NAMALWA (cell line): Measurements from ENCODE around the gene WNT9B.

Source experiments
- DNase-seq: peaks from one replicate; pipeline ENCODE4 v3.0.0-alpha.2; 2015; ENCODE audit warnings: low spot score

Gene WNT9B

GRCh38 chr17:46884552-46884951 lies 33.2 kb downstream of the WNT9B start:
- DNase-seq: no peak

DNA sequence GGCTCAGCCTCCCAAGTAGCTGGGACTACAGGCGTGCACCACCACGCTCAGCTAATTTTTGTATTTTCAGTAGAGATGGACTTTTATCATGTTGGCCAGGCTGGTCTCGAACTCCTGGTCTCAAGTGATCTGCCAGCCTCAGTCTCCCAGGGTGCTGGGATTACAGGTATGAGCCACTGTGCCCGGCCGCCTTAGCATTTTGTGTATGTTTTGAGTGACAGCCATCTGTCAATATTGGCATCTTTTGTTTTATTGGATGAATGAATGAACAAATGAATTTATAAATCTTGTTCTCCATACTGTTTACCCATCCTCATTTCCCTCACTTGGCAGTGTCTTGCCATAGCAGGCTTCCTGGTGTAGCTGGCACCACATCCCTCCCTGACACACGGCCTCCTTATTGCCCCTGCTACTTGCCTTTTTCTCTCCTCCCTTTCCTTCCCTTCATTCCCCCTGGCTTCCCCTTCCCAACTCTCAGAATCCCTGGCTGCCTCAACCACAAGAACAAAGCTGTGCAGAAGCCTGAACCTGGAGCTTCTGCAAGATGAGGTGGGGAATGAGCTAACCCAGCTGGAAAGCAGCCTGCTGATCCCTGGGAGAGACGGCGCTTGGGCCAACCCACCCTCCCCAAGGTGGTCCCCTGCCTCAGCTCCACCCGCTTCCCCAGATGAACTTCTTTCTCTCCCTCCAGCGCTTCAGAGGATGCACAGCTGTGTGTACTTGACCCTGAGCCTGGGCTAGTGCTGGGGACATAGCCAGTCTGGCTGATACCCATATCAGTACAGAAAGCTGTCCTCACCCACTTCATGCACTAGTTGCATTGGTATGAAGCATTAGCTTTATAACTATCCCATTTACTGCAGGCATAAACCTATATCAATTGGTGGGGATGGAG lies 34.3 kb downstream of the WNT9B start:
- no peak for DNase-seq

GRCh38 chr17:46886310-46886663 lies 34.9 kb downstream of the WNT9B start:
- DNase-seq: no peak

- DNase-seq: no peak
Observed at GRCh38 chr17:46887717-46888116, 36.3 kb downstream of the WNT9B start.

- no peak for DNase-seq
Observed at GRCh38 chr17:46888727-46889126, 37.3 kb downstream of the WNT9B start.

GRCh38 chr17:46889519-46889918 lies 38.1 kb downstream of the WNT9B start:
- DNase-seq: no peak

DNA sequence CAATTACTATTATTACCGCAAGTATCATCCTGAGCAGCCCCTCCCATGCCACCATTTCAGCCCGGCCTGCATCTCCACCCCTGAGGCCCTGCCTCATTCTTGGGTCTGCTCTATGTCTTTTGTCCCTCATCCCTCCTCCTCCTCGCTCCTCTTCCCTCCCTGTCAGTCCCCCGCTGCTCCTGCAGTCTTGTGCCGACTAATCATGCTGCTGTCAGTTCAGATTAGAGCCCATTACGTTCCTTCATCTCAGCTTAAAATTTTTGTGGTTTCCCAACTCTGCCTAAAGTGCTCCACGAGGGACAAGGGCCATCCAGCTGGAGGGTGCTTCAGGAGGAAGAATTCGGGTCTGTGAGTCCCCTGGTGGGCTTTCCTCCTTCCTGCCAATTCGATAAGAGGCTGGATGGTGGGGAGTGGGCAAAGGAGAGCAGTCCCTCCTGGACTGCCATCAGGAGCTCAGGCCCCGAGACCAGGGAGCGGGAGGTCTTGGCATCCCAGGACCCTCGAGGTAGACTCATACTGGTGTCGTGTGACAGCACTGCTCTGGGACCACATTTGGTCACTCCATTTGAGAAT lies 38.7 kb downstream of the WNT9B start:
- no peak for DNase-seq

- no peak for DNase-seq
Observed at GRCh38 chr17:46890638-46891037, 39.3 kb downstream of the WNT9B start.

- no peak for DNase-seq
Observed at GRCh38 chr17:46892192-46892703, 40.9 kb downstream of the WNT9B start.

- DNase-seq: no peak
Observed at GRCh38 chr17:46894024-46894423, 42.6 kb downstream of the WNT9B start.

GRCh38 chr17:46894476-46895151 lies 43.2 kb downstream of the WNT9B start:
- DNase-seq: no peak

GRCh38 chr17:46895171-46895570 lies 43.8 kb downstream of the WNT9B start:
- no peak for DNase-seq

DNA sequence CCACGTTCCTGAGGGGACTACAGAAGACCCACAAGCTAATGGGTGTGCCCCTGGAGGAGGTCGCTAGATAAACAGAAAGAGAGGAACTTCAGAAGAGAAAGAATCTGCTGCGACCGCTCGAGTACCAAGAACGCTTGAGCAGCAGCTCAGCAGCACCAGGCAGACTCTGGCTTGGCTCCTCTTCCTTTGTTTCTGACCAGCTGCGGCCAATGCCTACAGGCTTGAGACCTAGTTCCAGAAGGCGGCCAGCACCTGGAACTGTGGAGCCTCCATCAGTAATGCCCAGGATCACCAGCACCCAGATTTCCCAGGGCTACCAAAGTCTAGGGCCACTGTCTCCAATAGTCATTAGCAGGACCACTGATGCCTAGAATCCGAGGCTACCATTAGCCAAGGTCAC lies 45.6 kb downstream of the WNT9B start:
- DNase-seq: no peak

- DNase-seq: no peak
Observed at GRCh38 chr17:46898364-46898763, 47.0 kb downstream of the WNT9B start.

DNA sequence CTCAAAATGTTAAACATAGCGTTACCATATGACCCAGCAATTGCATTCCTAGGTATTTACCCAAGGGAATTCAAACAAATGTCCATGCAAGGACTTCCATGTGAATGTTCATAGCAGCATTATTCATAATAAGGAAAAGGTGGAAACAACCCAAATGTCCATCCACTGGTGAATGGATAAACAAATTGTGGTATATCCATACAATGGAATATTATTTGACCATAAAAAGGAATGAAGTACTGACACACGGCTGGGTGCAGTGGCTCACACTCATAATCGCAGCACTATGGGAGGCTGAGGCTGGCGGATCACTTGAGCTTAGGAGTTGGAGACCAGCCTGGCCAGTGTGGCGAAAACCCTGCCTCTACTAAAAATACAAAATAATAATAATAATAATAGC lies 47.5 kb downstream of the WNT9B start:
- DNase-seq: no peak

- no peak for DNase-seq
Observed at GRCh38 chr17:46901291-46901690, 49.9 kb downstream of the WNT9B start.

DNA sequence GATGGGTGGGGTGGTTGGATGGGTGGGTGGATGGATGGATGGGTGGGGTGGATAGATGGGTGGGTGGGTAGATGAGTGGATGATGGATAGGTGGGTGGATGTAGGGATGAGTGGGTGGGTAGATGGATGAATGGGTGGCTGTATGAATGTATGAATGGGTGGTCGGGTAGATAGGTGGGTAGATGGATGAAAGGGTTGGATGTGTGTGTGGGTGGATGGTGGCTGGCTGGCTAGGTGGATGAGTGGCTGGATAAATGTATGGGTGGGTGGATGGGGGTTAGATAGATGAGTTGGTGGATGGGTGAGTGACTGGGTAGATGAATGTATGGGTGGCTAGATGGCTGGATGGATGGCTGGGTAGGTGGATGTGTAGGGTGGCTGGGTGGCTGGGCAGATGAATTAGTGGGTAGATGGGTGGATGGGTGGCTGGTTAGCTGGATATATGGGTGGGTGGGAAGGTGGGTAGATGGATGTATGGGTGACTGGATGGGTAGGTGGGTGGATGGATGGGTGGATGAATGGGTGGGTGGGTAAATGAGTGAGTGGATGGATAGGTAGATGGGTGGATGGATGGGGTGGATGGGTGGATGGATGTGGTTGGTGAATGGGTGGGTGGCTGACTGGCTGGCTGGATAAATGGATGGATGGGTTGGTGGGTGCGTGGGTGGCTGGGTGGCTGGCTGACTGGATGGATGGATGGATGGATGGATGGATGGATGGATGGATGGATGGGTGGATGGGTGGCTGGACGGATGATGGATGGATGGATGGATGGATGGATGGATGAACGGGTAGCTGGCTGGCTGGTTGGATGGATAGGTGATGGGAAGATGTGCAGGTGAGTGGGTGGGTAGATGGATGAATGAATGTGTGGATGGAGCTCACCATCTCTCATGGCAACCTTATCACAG lies 52.6 kb downstream of the WNT9B start:
- no peak for DNase-seq

DNA sequence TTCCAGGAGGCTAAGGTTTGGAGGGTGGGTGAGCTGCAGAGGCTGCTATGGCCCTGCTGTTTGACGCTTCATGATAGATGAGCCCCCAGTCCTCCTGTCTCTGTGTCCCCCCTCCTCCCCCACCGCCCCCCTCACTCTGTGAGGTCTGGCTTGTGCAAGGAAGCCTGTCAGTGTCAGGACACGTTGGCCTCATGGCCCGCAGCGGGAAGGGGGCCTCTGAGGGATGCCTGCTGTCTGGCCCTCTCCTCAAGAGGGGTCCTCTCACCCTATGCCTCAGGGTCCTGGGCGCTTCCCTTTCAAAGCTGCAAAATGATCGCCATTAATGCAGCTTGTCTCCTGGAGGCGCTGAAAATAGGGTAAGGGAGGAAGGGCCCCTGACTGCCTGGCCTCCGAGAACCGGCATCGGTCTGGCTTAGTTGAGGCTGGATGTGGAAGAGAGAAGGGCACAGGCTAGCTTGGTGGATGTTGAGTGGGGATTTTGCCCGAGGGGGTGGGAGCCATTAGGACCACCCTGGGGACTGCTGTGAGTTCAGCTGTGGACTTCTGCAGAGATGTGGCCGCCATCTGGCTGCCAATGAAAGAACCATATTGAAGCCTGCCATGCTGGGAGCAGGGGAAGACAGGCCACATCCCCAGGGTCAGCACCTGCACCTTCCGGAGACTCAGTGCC lies 56.8 kb downstream of the WNT9B start:
- DNase-seq: no peak

DNA sequence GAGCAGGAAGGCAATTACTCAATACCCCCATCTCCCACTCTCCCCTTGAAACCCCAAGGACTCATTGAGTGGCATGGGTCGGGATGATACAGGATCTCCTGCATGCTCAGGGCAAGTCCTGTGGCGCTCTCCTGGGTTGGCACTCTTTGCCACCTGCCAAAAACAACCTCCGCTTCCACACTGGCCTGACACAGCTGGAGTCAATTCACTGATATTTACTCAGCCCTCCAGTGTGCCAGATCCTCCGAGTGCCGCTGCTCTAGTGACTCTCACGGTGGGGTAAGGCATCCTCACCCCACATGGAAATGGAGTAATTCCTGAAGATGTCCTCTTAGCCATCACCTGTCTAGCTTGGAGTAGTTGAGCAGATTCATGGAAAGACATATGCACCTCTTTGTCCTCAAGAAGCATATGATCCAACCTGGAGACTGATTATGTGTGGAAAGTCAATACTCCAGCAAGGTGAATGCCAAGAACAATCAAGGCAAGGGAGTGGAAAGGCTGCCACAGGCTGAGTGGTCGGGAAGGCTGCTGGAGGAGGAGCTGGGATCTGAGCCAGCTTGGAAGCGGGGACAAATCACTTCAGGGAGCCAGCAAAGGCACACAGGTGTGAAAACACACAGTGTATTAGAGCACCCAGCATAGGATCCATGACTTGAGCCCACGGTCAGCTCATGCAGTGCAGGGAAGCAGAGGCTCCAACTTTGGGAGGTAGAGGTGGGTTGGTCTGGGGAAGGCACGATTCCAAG lies 59.0 kb downstream of the WNT9B start:
- no peak for DNase-seq

DNA sequence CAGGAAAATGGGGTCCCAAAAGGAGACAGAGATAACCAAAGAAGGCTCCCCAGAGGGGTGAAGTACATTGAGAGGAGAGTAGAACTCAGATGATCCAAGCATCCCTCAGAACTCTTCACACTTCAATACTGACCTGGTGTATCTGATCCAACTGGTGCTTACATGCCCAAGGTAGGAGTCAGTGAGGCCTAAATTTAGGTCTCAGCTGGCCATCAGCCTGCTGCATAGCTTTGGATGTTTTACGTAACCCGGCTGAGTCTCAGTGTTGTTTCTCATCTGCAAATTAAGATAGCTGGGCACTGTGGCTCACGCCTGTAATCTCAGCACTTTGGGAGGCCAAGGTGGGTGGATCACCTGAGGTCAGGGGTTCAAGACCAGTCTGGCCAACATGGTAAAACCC lies 59.9 kb downstream of the WNT9B start:
- no peak for DNase-seq

GRCh38 chr17:46915596-46915995 lies 64.2 kb downstream of the WNT9B start:
- DNase-seq: no peak
